Adrenal gland (tissue), 12 donors: ENCODE measurements around the gene RNASE8. TPM values are rescaled to one million over a fixed set of nuclear protein-coding genes. Genes with fewer than 3 reads are reported as not detected.

ENCODE experiments used
- DNase-seq, 7 donors: peaks; one replicate each; pipeline ENCODE4 v3.0.0-alpha.2; 2019 to 2020
- H3K27ac ChIP-seq, 5 donors: fragments of 200-600 bp; sonication (generic) in 4 of 5; 1 replicate in 3 of 5; 2 replicates in 2 of 5; pipeline versions ENCODE4 v1.5.1 to v1.8.0; 2016 to 2020; ENCODE audit warnings: mild to moderate bottlenecking in 1 of 5
- H3K27me3 ChIP-seq: fragments of 200-600 bp; 2 replicates; pipeline ENCODE4 v1.8.0; 2021
- H3K36me3 ChIP-seq, 2 donors: fragments of 200-600 bp; replicated peaks in 1 of 2; 1 replicate in 1 of 2; 2 replicates in 1 of 2; pipeline versions ENCODE4 v1.5.1 to v1.8.0; 2018 to 2022
- H3K4me1 ChIP-seq, 2 donors: fragments of 200-600 bp; replicated peaks in 1 of 2; 1 replicate in 1 of 2; 2 replicates in 1 of 2; pipeline versions ENCODE4 v1.5.1 to v1.8.0; 2018 to 2021
- H3K4me3 ChIP-seq, 4 donors: fragments of 200-600 bp; sonication (generic) in 3 of 4; one replicate each; pipeline ENCODE4 v1.5.1; 2016 to 2018
- H3K9me3 ChIP-seq, 3 donors: fragments of 200-600 bp; sonication (generic) in 1 of 3; replicated peaks in 1 of 3; 1 replicate in 2 of 3; 2 replicates in 1 of 3; pipeline versions ENCODE4 v1.5.1 to v1.8.0; 2016 to 2021
- POLR2A ChIP-seq, 2 donors: fragments of 450-650 bp; IDR thresholded peaks; one replicate each; pipeline ENCODE4 v1.6.1; 2017; ENCODE audit warnings: antibody characterized with exemption in 2 of 2, mild to moderate bottlenecking in 2 of 2, moderate library complexity in 1 of 2
- WGBS, 4 donors: extraction: QIAGEN DNeasy Blood & Tissue Kit in 2 of 4; methylation state at CpG; one replicate each; pipeline versions ENCODE4 v1.1.5 to v1.1.7; 2013 to 2017; 5-methylcytosine and 5-hydroxymethylcytosine counted together
- intact Hi-C, 2 donors: fragments of 100-400 bp; cut with DNase I; formaldehyde crosslinking; loops; one replicate each; pipeline versions ENCODE4 v1.14.1 to v1.15.0; 2022 to 2023
- polyA plus RNA-seq, 3 donors: library from polyadenylated mRNA; stranded (reverse); fragments of 200-250 nt in 2 of 3; fragments of 350-450 nt in 1 of 3; fragmentation: Illumina TruSeq in 1 of 3; extraction: RNeasy Lipid Tissue Mini Kit (QIAGEN cat#74804) in 1 of 3; gene quantifications; one replicate each; pipeline ENCODE4 v1.2.3, GENCODE V29; 2013 to 2014
- total RNA-seq, 9 donors: library from RNA; depleted of rRNA in 4 of 9; stranded (reverse); fragments of >200 nt in 4 of 9; fragments of 120-200 nt in 1 of 9; fragmentation: NEBNext Ultra II Directional in 1 of 9; extraction: Animal tissue kit (Norgen Biotek cat#: 25700) in 1 of 9; gene quantifications; one replicate each; pipeline versions ENCODE4 v1.1.0 to v1.2.4, GENCODE V29; 2013 to 2023
- TF ChIP-seq, protein P1 (sequence below), 6 experiments: fragments of 450-650 bp in 4 of 6; fragments of 200-600 bp in 2 of 6; sonication (generic) in 1 of 6; IDR thresholded peaks; 1 replicate in 5 of 6; 2 replicates in 1 of 6; pipeline versions ENCODE4 v1.5.1 to v1.8.0; 2016 to 2021; ENCODE audit warnings: antibody characterized with exemption in 6 of 6, mild to moderate bottlenecking in 2 of 6, moderate library complexity in 1 of 6
- donor health status: healthy with polysubstance abuse.
- donor health status: Bipolar disorder and iron deficiency.
- donor health status: DM: yes; HTN: yes; CAD: no.
- donor health status: DM: no; HTN: no; CAD: no.
- donor health status: DM: no; HTN: no; CAD: no.
- donor health status: DM: yes; HTN: yes; CAD: no.

Gene RNASE8
- total and polyA plus RNA-seq, 12 donors, result not detected

DNA sequence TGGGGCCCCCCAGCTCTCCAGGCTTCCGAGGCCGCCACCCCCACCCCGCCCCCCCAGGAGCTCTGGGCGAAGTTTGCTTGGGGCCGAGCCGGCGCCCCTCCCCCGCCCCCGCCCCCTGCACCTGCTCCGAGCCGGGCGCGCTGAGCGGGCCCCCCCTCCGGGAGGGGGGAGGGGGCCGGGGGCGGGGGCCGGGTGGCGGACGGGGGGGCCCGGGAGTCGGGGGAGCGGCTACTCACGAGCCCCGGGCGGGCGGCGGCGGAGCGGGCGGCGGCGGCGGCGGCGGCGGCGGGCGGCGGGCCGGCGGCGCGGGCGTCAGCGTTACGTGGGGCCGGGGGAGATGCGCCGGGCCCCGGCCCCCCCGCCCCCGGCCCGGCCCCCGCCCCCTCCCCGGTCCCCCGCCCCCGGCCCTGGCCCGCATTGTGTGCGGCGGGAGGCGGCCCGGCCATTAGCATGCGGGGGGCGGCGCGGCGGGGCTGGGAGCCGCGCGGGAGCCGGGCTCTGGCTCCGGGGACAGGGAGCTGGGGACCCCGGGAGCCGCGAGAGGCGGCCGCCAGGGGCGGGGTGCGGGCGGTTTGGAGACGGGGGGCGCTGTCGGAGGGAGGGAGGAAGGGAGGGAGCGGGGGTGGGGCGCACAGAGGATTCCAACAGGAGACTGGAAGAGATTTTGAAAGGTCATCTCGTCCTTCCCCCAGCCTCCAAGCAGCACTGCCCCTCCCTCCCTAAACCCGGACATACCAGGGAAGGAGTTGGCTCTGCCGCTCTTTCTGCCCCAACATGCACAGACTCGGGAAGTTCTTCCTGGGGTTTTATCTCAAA is 40.7 kb downstream of the RNASE8 start, which contains the start of gene ZNF219:
TSS of gene ZNF219 (minus strand) at position 580 of the 816 bp plus-strand sequence. CDS start 5,064 bp downstream, outside the sequence.
- peak within 1 kb of the TSS in 2 of 4 donors; percentile 67 to 76 for H3K4me3 ChIP-seq
- 0 to 2% (median 1%) methylated on average over 7 to 75 of the region's 90 CpGs for WGBS, 4 donors
- intact Hi-C loops, result no loop called here
- no peaks in the 10 kb centered on the region for H3K27me3 ChIP-seq
- peak; percentile 79 to 88 (median 84) for DNase-seq
- peaks cover 0 to under 1% of the 10 kb centered on the region in 2 donors for H3K36me3 ChIP-seq
- TF ChIP-seq, protein P1, sequence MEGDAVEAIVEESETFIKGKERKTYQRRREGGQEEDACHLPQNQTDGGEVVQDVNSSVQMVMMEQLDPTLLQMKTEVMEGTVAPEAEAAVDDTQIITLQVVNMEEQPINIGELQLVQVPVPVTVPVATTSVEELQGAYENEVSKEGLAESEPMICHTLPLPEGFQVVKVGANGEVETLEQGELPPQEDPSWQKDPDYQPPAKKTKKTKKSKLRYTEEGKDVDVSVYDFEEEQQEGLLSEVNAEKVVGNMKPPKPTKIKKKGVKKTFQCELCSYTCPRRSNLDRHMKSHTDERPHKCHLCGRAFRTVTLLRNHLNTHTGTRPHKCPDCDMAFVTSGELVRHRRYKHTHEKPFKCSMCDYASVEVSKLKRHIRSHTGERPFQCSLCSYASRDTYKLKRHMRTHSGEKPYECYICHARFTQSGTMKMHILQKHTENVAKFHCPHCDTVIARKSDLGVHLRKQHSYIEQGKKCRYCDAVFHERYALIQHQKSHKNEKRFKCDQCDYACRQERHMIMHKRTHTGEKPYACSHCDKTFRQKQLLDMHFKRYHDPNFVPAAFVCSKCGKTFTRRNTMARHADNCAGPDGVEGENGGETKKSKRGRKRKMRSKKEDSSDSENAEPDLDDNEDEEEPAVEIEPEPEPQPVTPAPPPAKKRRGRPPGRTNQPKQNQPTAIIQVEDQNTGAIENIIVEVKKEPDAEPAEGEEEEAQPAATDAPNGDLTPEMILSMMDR (IDR thresholded peaks at IDR 0.05), result no peak
- TF ChIP-seq POLR2A (IDR thresholded peaks at IDR 0.05), result peak in 1 of 2 donors; percentile 60
- peaks cover 30 to 49% of the 10 kb centered on the region in 2 donors for H3K4me1 ChIP-seq
- H3K27ac ChIP-seq, result peak within 1 kb of the TSS; percentile 70 to 95 (median 88)
- no peaks in the 10 kb centered on the region for H3K9me3 ChIP-seq

GRCh38 chr14:21098892-21099595 is 41.4 kb downstream of the RNASE8 start:
- Histone ChIP-seq H3K36me3 (no peaks in the 10 kb centered on the region), H3K4me3 (peak overlapping the region in 2 of 4 donors; percentile 54 to 76), H3K27ac (peak overlapping the region; percentile 70 to 95 (median 88)), H3K27me3 (no peaks in the 10 kb centered on the region), H3K4me1 (peaks cover 31 to 45% of the 10 kb centered on the region in 2 donors), H3K9me3 (no peaks in the 10 kb centered on the region)
- WGBS, 4 donors, result 5 to 12% (median 6%) methylated on average over 16 of the region's 16 CpGs
- intact Hi-C loops, result no loop called here
- TF ChIP-seq, protein P1 (IDR thresholded peaks at IDR 0.05), result no peak
- no peak for TF ChIP-seq POLR2A (IDR thresholded peaks at IDR 0.05)
- DNase-seq, result peak in 2 of 7 donors; percentile 26 to 35

DNA sequence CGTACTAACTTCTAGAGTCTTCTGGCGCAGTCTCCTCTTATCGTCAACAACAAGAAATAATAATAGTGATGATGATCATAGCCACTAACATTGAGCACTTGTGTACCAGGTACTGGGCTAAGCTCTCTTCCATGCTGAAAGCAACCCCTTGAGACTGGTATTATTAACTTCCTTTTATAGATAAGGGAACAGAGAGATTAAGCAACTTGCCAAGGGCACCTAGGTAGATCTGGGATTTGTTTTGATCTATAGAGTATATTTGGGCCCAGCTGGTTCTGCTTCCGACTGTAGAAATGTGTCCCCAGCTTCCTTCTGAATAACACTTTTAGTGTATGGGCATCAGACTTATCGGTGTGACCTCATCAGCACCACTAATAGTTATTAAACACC is 42.0 kb downstream of the RNASE8 start:
- Histone ChIP-seq H3K4me3 (peak overlapping the region in 1 of 4 donors; percentile 76), H3K27me3 (no peaks in the 10 kb centered on the region), H3K27ac (peak overlapping the region in 4 of 5 donors; percentile 70 to 95 (median 90)), H3K9me3 (no peaks in the 10 kb centered on the region), H3K36me3 (no peaks in the 10 kb centered on the region), H3K4me1 (peaks cover 28 to 43% of the 10 kb centered on the region in 2 donors)
- 52 to 63% (median 58%) methylated on average over 5 of the region's 5 CpGs for WGBS, 4 donors
- TF ChIP-seq POLR2A (IDR thresholded peaks at IDR 0.05), result no peak
- TF ChIP-seq, protein P1 (IDR thresholded peaks at IDR 0.05), result no peak
- intact Hi-C loops, result no loop called here
- DNase-seq, result no peak

GRCh38 chr14:21100931-21101330 is 43.3 kb downstream of the RNASE8 start, which contains the start of gene TMEM253:
Gene TMEM253 (plus strand): TSS chr14:21101066. CDS start chr14:21101344, 278 bp downstream.
- TF ChIP-seq, protein P1 (IDR thresholded peaks at IDR 0.05), result no peak
- no peak for TF ChIP-seq POLR2A (IDR thresholded peaks at IDR 0.05)

More at GRCh38 chr14:21100931-21101330, 43.3 kb downstream of the RNASE8 start, which contains the start of gene TMEM253:
- Histone ChIP-seq H3K27me3 (no peaks in the 10 kb centered on the region), H3K9me3 (no peaks in the 10 kb centered on the region), H3K4me3 (no peak within 1 kb of the TSS), H3K36me3 (no peaks in the 10 kb centered on the region), H3K4me1 (peaks cover 38 to 47% of the 10 kb centered on the region in 2 donors), H3K27ac (peak within 1 kb of the TSS in 3 of 5 donors; percentile 88 to 95 (median 91))
- WGBS, 4 donors, result 88 to 94% (median 92%) methylated on average over 5 of the region's 5 CpGs
- intact Hi-C loops, result no loop called here
- DNase-seq, result no peak
